ENCODE data around the gene WNK2.

DNA sequence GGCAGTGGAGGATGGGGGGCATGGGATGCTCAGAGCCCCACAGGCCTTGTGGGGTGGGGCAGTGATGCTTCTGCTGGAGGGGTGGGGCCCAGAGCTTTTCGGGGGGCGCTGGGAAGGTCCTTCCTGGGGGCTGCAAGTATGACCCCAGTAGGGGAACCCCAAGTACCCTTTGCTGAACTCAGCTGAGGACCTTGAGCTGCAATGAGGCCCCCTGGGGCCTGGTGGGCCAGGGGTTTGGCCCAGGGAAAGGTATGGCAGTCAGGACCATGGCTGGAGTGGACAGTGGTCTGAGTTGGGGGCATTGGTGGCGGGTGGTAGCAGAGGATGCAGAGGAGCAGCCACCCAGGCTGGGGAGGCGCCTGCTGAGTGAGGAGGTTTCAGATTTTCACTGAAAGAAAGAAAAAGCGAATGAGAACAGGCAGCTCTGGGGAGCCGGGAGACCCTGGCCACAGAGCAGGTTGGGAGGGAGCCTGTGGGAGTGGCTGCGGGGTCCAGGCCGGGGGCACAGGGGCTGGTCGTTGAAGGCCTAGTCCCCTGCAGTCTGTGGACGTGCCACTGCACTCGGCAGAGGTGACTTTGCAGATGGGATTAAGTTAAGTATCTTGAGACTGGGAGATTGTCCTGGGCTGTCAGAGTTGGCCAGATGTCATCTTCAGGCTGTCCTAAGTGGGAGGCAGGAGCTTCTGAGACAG, 19.2 kb downstream of the WNK2 start:
- TF ChIP-seq ZNF280D (tag by site-specific recombination; IDR thresholded peaks at IDR 0.05) (no peak), YY1 (tag by site-specific recombination; IDR thresholded peaks at IDR 0.05) (no peak), ZNF571 (tag by site-specific recombination; IDR thresholded peaks at IDR 0.05) (no peak), ZNF302 (tag by site-specific recombination; IDR thresholded peaks at IDR 0.05; ENCODE audit: low read depth) (no peak), ZNF830 (tag by site-specific recombination; IDR thresholded peaks at IDR 0.05; ENCODE audit: low read depth) (no peak), ZNF350 (tag by site-specific recombination; IDR thresholded peaks at IDR 0.05) (no peak), TCF7L2 (IDR thresholded peaks at IDR 0.05; ENCODE audit: borderline replicate concordance, low read depth, low read length) (no peak), ZSCAN30 (tag by site-specific recombination; IDR thresholded peaks at IDR 0.05) (no peak), ZBTB6 (tag by site-specific recombination; IDR thresholded peaks at IDR 0.05) (no peak), PRDM1 (tag by site-specific recombination; IDR thresholded peaks at IDR 0.05) (no peak)
- TF ChIP-seq, protein P1, sequence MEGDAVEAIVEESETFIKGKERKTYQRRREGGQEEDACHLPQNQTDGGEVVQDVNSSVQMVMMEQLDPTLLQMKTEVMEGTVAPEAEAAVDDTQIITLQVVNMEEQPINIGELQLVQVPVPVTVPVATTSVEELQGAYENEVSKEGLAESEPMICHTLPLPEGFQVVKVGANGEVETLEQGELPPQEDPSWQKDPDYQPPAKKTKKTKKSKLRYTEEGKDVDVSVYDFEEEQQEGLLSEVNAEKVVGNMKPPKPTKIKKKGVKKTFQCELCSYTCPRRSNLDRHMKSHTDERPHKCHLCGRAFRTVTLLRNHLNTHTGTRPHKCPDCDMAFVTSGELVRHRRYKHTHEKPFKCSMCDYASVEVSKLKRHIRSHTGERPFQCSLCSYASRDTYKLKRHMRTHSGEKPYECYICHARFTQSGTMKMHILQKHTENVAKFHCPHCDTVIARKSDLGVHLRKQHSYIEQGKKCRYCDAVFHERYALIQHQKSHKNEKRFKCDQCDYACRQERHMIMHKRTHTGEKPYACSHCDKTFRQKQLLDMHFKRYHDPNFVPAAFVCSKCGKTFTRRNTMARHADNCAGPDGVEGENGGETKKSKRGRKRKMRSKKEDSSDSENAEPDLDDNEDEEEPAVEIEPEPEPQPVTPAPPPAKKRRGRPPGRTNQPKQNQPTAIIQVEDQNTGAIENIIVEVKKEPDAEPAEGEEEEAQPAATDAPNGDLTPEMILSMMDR (tag by site-specific recombination; IDR thresholded peaks at IDR 0.05) = no peak
- TF ChIP-seq, protein P2, sequence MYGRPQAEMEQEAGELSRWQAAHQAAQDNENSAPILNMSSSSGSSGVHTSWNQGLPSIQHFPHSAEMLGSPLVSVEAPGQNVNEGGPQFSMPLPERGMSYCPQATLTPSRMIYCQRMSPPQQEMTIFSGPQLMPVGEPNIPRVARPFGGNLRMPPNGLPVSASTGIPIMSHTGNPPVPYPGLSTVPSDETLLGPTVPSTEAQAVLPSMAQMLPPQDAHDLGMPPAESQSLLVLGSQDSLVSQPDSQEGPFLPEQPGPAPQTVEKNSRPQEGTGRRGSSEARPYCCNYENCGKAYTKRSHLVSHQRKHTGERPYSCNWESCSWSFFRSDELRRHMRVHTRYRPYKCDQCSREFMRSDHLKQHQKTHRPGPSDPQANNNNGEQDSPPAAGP (tag by site-specific recombination; IDR thresholded peaks at IDR 0.05) = no peak

Measured in HEK293 (cell line).